ENCODE data around the gene MAGI2.

MAGI2 gene

GRCh38 chr7:79337717-79338116, 115.8 kb downstream of the MAGI2 start:
- Histone ChIP-seq H2BK5ac (ENCODE audit: low read depth, low read length, poor library complexity, severe bottlenecking) (no peak overlapping the region), H3K4ac (ENCODE audit: low read depth in 1 of 2, low read length in 2 of 2) (no peak overlapping the region), H3K27ac (ENCODE audit: low read length, poor library complexity, severe bottlenecking) (no peak overlapping the region), H3K4me2 (ENCODE audit: low read length, poor library complexity, severe bottlenecking) (no peak overlapping the region), H3K23ac (ENCODE audit: low read length in 2 of 2) (no peak overlapping the region), H3K9ac (ENCODE audit: low read length) (no peak overlapping the region), H2BK15ac (ENCODE audit: low read depth, poor library complexity, severe bottlenecking) (peak overlapping the region; percentile 30), H3K79me1 (replicated peaks; ENCODE audit: low read length, poor library complexity, severe bottlenecking) (no peaks in the 10 kb centered on the region), H3K27me3 (ENCODE audit: control insufficient read depth in 1 of 2, insufficient read depth in 1 of 2, low read length in 2 of 2) (no peaks in the 10 kb centered on the region), H2AK5ac (ENCODE audit: low read length, severe bottlenecking) (no peak overlapping the region), H3K4me3 (ENCODE audit: insufficient read depth in 1 of 2, low read depth in 1 of 2, low read length in 2 of 2) (no peak overlapping the region), H2BK12ac (ENCODE audit: low read length in 2 of 2) (no peak overlapping the region), H3K18ac (ENCODE audit: low read depth in 1 of 2, low read length in 2 of 2) (no peak overlapping the region), H3K4me1 (ENCODE audit: control insufficient read depth, insufficient read depth, low read depth, low read length) (no peaks in the 10 kb centered on the region), H3K36me3 (ENCODE audit: control insufficient read depth in 1 of 2, insufficient read depth in 2 of 2, low read depth in 1 of 2, low read length in 2 of 2) (no peaks in the 10 kb centered on the region), H4K8ac (ENCODE audit: low read length) (no peak overlapping the region), H3K9me3 (ENCODE audit: control insufficient read depth, low read length) (no peaks in the 10 kb centered on the region), H3K14ac (ENCODE audit: low read length in 2 of 2) (no peak overlapping the region), H4K91ac (ENCODE audit: low read length) (no peak overlapping the region), H2BK120ac (ENCODE audit: low read depth, low read length) (no peak overlapping the region), H2AFZ (ENCODE audit: low read depth, low read length) (no peak overlapping the region)
- no peak for DNase-seq
- WGBS = 85% methylated on average over 5 of the region's 5 CpGs

DNA sequence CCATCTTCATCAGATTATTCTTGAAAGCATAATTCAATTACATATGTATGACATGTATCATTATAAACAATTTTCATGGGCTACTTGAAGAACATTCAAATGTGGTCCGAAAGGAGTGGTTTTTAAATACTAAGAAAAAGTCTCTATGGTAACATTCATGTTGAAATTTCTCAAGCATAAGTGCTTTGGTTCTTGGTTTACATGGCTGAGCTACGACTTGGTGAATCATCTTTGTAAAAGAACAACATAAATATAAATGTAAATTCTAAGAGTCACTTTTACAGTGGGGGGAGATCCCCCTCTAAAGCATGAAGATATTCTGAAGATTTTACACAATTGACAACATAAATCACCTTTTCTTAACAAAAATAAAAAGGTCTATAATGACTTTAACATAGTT, 118.6 kb downstream of the MAGI2 start:
- Histone ChIP-seq H3K36me3 (ENCODE audit: control insufficient read depth in 1 of 2, insufficient read depth in 2 of 2, low read depth in 1 of 2, low read length in 2 of 2) (no peaks in the 10 kb centered on the region), H3K9ac (ENCODE audit: low read length) (no peak overlapping the region), H3K4me2 (ENCODE audit: low read length, poor library complexity, severe bottlenecking) (no peak overlapping the region), H3K18ac (ENCODE audit: low read depth in 1 of 2, low read length in 2 of 2) (no peak overlapping the region), H3K9me3 (ENCODE audit: control insufficient read depth, low read length) (no peaks in the 10 kb centered on the region), H3K27ac (ENCODE audit: low read length, poor library complexity, severe bottlenecking) (no peak overlapping the region), H2BK5ac (ENCODE audit: low read depth, low read length, poor library complexity, severe bottlenecking) (no peak overlapping the region), H3K79me1 (replicated peaks; ENCODE audit: low read length, poor library complexity, severe bottlenecking) (no peaks in the 10 kb centered on the region), H3K4me3 (ENCODE audit: insufficient read depth in 1 of 2, low read depth in 1 of 2, low read length in 2 of 2) (no peak overlapping the region), H4K8ac (ENCODE audit: low read length) (no peak overlapping the region), H3K4me1 (ENCODE audit: control insufficient read depth, insufficient read depth, low read depth, low read length) (no peaks in the 10 kb centered on the region), H2BK120ac (ENCODE audit: low read depth, low read length) (no peak overlapping the region), H3K27me3 (ENCODE audit: control insufficient read depth in 1 of 2, insufficient read depth in 1 of 2, low read length in 2 of 2) (no peaks in the 10 kb centered on the region), H2AK5ac (ENCODE audit: low read length, severe bottlenecking) (no peak overlapping the region), H3K23ac (ENCODE audit: low read length in 2 of 2) (no peak overlapping the region), H4K91ac (ENCODE audit: low read length) (no peak overlapping the region), H2BK15ac (ENCODE audit: low read depth, poor library complexity, severe bottlenecking) (no peak overlapping the region), H2BK12ac (ENCODE audit: low read length in 2 of 2) (no peak overlapping the region), H3K4ac (ENCODE audit: low read depth in 1 of 2, low read length in 2 of 2) (no peak overlapping the region), H2AFZ (ENCODE audit: low read depth, low read length) (no peak overlapping the region), H3K14ac (ENCODE audit: low read length in 2 of 2) (no peak overlapping the region)
- WGBS = no CpG with 5 or more reads among the region's 2 CpGs
- DNase-seq = peak; percentile 67

GRCh38 chr7:79334334-79334733, 119.1 kb downstream of the MAGI2 start:
- no peak overlapping the region for H3K4ac ChIP-seq (ENCODE audit: low read depth in 1 of 2, low read length in 2 of 2)
- H3K23ac ChIP-seq (ENCODE audit: low read length in 2 of 2) = no peak overlapping the region
- H3K9ac ChIP-seq (ENCODE audit: low read length) = no peak overlapping the region
- no peaks in the 10 kb centered on the region for H3K9me3 ChIP-seq (ENCODE audit: control insufficient read depth, low read length)
- no peak overlapping the region for H3K4me2 ChIP-seq (ENCODE audit: low read length, poor library complexity, severe bottlenecking)
- no peak for DNase-seq
- no peak overlapping the region for H3K27ac ChIP-seq (ENCODE audit: low read length, poor library complexity, severe bottlenecking)
- no peaks in the 10 kb centered on the region for H3K27me3 ChIP-seq (ENCODE audit: control insufficient read depth in 1 of 2, insufficient read depth in 1 of 2, low read length in 2 of 2)
- H2AFZ ChIP-seq (ENCODE audit: low read depth, low read length) = no peak overlapping the region
- H3K36me3 ChIP-seq (ENCODE audit: control insufficient read depth in 1 of 2, insufficient read depth in 2 of 2, low read depth in 1 of 2, low read length in 2 of 2) = no peaks in the 10 kb centered on the region
- H2BK5ac ChIP-seq (ENCODE audit: low read depth, low read length, poor library complexity, severe bottlenecking) = no peak overlapping the region
- H3K79me1 ChIP-seq (replicated peaks; ENCODE audit: low read length, poor library complexity, severe bottlenecking) = no peaks in the 10 kb centered on the region
- no peak overlapping the region for H2BK120ac ChIP-seq (ENCODE audit: low read depth, low read length)
- no peak overlapping the region for H2AK5ac ChIP-seq (ENCODE audit: low read length, severe bottlenecking)
- H2BK15ac ChIP-seq (ENCODE audit: low read depth, poor library complexity, severe bottlenecking) = no peak overlapping the region
- H4K91ac ChIP-seq (ENCODE audit: low read length) = no peak overlapping the region
- no peaks in the 10 kb centered on the region for H3K4me1 ChIP-seq (ENCODE audit: control insufficient read depth, insufficient read depth, low read depth, low read length)
- H2BK12ac ChIP-seq (ENCODE audit: low read length in 2 of 2) = no peak overlapping the region
- no peak overlapping the region for H4K8ac ChIP-seq (ENCODE audit: low read length)
- H3K18ac ChIP-seq (ENCODE audit: low read depth in 1 of 2, low read length in 2 of 2) = no peak overlapping the region
- no peak overlapping the region for H3K4me3 ChIP-seq (ENCODE audit: insufficient read depth in 1 of 2, low read depth in 1 of 2, low read length in 2 of 2)
- H3K14ac ChIP-seq (ENCODE audit: low read length in 2 of 2) = no peak overlapping the region

GRCh38 chr7:79332091-79332490, 121.4 kb downstream of the MAGI2 start:
- H3K14ac ChIP-seq (ENCODE audit: low read length in 2 of 2) = no peak overlapping the region
- no peak overlapping the region for H3K4me2 ChIP-seq (ENCODE audit: low read length, poor library complexity, severe bottlenecking)
- no peak overlapping the region for H2BK15ac ChIP-seq (ENCODE audit: low read depth, poor library complexity, severe bottlenecking)
- H2BK120ac ChIP-seq (ENCODE audit: low read depth, low read length) = no peak overlapping the region
- H2BK5ac ChIP-seq (ENCODE audit: low read depth, low read length, poor library complexity, severe bottlenecking) = no peak overlapping the region
- H4K8ac ChIP-seq (ENCODE audit: low read length) = no peak overlapping the region
- H3K18ac ChIP-seq (ENCODE audit: low read depth in 1 of 2, low read length in 2 of 2) = no peak overlapping the region
- no peaks in the 10 kb centered on the region for H3K36me3 ChIP-seq (ENCODE audit: control insufficient read depth in 1 of 2, insufficient read depth in 2 of 2, low read depth in 1 of 2, low read length in 2 of 2)
- H3K9me3 ChIP-seq (ENCODE audit: control insufficient read depth, low read length) = no peaks in the 10 kb centered on the region
- DNase-seq = no peak
- H3K4ac ChIP-seq (ENCODE audit: low read depth in 1 of 2, low read length in 2 of 2) = no peak overlapping the region
- H2BK12ac ChIP-seq (ENCODE audit: low read length in 2 of 2) = no peak overlapping the region
- no peak overlapping the region for H3K9ac ChIP-seq (ENCODE audit: low read length)
- no peaks in the 10 kb centered on the region for H3K4me1 ChIP-seq (ENCODE audit: control insufficient read depth, insufficient read depth, low read depth, low read length)
- no peak overlapping the region for H3K4me3 ChIP-seq (ENCODE audit: insufficient read depth in 1 of 2, low read depth in 1 of 2, low read length in 2 of 2)
- no peaks in the 10 kb centered on the region for H3K79me1 ChIP-seq (replicated peaks; ENCODE audit: low read length, poor library complexity, severe bottlenecking)
- H2AK5ac ChIP-seq (ENCODE audit: low read length, severe bottlenecking) = no peak overlapping the region
- H2AFZ ChIP-seq (ENCODE audit: low read depth, low read length) = no peak overlapping the region
- no peak overlapping the region for H3K23ac ChIP-seq (ENCODE audit: low read length in 2 of 2)
- H3K27me3 ChIP-seq (ENCODE audit: control insufficient read depth in 1 of 2, insufficient read depth in 1 of 2, low read length in 2 of 2) = no peaks in the 10 kb centered on the region
- no peak overlapping the region for H4K91ac ChIP-seq (ENCODE audit: low read length)
- no peak overlapping the region for H3K27ac ChIP-seq (ENCODE audit: low read length, poor library complexity, severe bottlenecking)
- 71% methylated on average over 2 of the region's 2 CpGs for WGBS
